Parathyroid adenoma (tissue), 2 donors: ENCODE results near the gene NTN1.

Experiments used
- H2AFZ ChIP-seq: fragments of 300-600 bp; sonication (generic); one replicate; pipeline ENCODE4 v1.7.0; 2017; ENCODE audit warnings: antibody characterized with exemption, mild to moderate bottlenecking
- H3K27ac ChIP-seq: fragments of 300-600 bp; sonication (generic); one replicate; pipeline ENCODE4 v1.7.0; 2017
- H3K27me3 ChIP-seq: fragments of 300-600 bp; sonication (generic); one replicate; pipeline ENCODE4 v1.7.0; 2017; ENCODE audit warnings: low read length; ENCODE audit not compliant: control insufficient read depth, insufficient read depth
- H3K36me3 ChIP-seq: fragments of 300-600 bp; sonication (generic); one replicate; pipeline ENCODE4 v1.7.0; 2017; ENCODE audit warnings: low read length; ENCODE audit not compliant: control insufficient read depth, insufficient read depth
- H3K4me1 ChIP-seq: fragments of 300-600 bp; sonication (generic); one replicate; pipeline ENCODE4 v1.7.0; 2017; ENCODE audit warnings: control low read depth
- H3K4me2 ChIP-seq: fragments of 300-600 bp; sonication (generic); one replicate; pipeline ENCODE4 v1.7.0; 2017; ENCODE audit warnings: low read length
- H3K4me3 ChIP-seq: fragments of 300-600 bp; sonication (generic); one replicate; pipeline ENCODE4 v1.7.0; 2017; ENCODE audit warnings: low read depth, low read length
- H3K79me2 ChIP-seq: fragments of 300-600 bp; sonication (generic); one replicate; pipeline ENCODE4 v1.7.0; 2017; ENCODE audit warnings: control low read depth
- H3K9ac ChIP-seq: fragments of 300-600 bp; sonication (generic); one replicate; pipeline ENCODE4 v1.7.0; 2017; ENCODE audit warnings: mild to moderate bottlenecking
- H3K9me3 ChIP-seq: fragments of 300-600 bp; sonication (generic); one replicate; pipeline ENCODE4 v1.7.0; 2017; ENCODE audit warnings: low read length; ENCODE audit not compliant: control insufficient read depth
- CTCF ChIP-seq: fragments of 300-600 bp; sonication (generic); IDR thresholded peaks from one replicate; pipeline ENCODE4 v1.7.0; 2017; ENCODE audit warnings: antibody characterized with exemption, mild to moderate bottlenecking
- donor health status: primary hyperparathyroidism.

The NTN1 gene

GRCh38 chr17:9166788-9167187 is 145.5 kb downstream of the NTN1 start:
- H2AFZ ChIP-seq: no peak overlapping the region
- no peaks in the 10 kb centered on the region for H3K9me3 ChIP-seq
- no peaks in the 10 kb centered on the region for H3K27me3 ChIP-seq
- H3K36me3 ChIP-seq: no peaks in the 10 kb centered on the region
- no peak overlapping the region for H3K4me3 ChIP-seq
- no peak overlapping the region for H3K27ac ChIP-seq
- H3K4me2 ChIP-seq: no peak overlapping the region
- H3K79me2 ChIP-seq: no peaks in the 10 kb centered on the region
- H3K9ac ChIP-seq: no peak overlapping the region
- TF ChIP-seq CTCF: no peak
- H3K4me1 ChIP-seq: no peaks in the 10 kb centered on the region

DNA sequence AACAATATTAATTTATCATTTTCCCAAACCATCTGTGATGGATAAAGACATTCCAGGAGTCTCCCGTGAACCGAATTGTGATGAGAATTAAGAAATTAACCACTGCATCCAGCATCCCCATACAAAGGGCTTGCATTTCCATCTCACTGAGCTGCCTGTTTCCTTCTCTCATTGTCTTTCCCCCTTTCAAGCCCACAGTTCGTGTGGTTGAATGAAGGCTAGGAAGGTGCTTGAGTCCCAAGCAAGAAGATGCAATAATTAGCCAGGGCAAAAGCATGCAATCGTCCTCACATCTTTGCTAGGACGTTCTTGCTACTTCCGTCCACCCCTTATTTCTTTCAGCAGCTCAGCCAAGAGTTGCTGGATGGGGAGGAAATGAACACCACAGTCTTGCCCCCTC is 146.1 kb downstream of the NTN1 start:
- Histone ChIP-seq H3K27me3 (no peaks in the 10 kb centered on the region), H3K4me1 (no peaks in the 10 kb centered on the region), H3K79me2 (no peaks in the 10 kb centered on the region), H3K9me3 (no peaks in the 10 kb centered on the region), H3K4me3 (no peak overlapping the region), H3K36me3 (no peaks in the 10 kb centered on the region), H3K9ac (no peak overlapping the region), H3K4me2 (no peak overlapping the region), H2AFZ (no peak overlapping the region), H3K27ac (no peak overlapping the region)
- no peak for TF ChIP-seq CTCF

DNA sequence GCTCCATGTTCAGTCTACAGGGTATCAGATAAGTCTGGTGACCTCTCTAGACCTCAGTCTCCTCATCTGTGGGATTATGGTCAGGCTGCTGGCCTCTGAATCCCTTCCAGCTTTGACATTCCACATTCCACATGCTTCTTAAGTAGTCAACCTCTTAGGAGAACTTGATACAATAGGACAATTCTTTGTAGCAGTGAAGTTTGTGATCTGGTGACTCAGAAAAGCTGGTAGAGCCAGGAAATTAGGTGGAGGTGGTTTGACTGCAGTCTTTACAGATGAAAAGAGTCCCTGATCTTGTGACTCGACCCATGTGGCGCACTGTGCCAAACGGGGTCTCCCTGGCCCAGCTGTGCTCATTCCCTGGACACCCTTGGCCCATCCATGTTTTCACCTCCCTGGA is 147.8 kb downstream of the NTN1 start:
- H3K4me1 ChIP-seq: no peaks in the 10 kb centered on the region
- H3K27ac ChIP-seq: no peak overlapping the region
- no peak overlapping the region for H3K4me2 ChIP-seq
- no peaks in the 10 kb centered on the region for H3K9me3 ChIP-seq
- H3K9ac ChIP-seq: no peak overlapping the region
- TF ChIP-seq CTCF: no peak
- H3K4me3 ChIP-seq: no peak overlapping the region
- H3K79me2 ChIP-seq: no peaks in the 10 kb centered on the region
- no peaks in the 10 kb centered on the region for H3K27me3 ChIP-seq
- no peak overlapping the region for H2AFZ ChIP-seq
- no peaks in the 10 kb centered on the region for H3K36me3 ChIP-seq

DNA sequence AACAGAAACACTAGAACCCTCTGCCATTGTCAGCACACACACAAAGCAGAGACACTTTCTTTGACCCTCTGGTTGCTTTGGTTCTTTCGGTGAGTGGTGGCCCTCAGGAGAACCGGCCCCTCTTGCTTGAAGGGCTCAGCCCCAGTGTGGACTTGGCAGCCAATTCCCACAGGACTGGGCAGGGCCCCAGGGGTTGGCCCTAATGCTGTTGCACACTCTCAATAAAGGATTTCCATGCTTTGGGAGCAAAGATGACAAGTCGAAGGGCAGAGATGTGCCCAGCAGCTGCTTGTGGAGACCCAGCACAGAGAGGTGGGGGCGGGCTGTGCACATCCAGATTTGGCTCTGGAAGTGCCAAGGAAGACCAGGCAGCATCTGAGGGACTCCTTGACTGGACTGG is 149.0 kb downstream of the NTN1 start:
- Histone ChIP-seq H3K79me2 (no peaks in the 10 kb centered on the region), H3K27me3 (no peaks in the 10 kb centered on the region), H3K4me2 (no peak overlapping the region), H3K27ac (no peak overlapping the region), H3K4me1 (no peaks in the 10 kb centered on the region), H3K4me3 (no peak overlapping the region), H3K9me3 (no peaks in the 10 kb centered on the region), H3K36me3 (no peaks in the 10 kb centered on the region), H3K9ac (no peak overlapping the region), H2AFZ (no peak overlapping the region)
- no peak for TF ChIP-seq CTCF

DNA sequence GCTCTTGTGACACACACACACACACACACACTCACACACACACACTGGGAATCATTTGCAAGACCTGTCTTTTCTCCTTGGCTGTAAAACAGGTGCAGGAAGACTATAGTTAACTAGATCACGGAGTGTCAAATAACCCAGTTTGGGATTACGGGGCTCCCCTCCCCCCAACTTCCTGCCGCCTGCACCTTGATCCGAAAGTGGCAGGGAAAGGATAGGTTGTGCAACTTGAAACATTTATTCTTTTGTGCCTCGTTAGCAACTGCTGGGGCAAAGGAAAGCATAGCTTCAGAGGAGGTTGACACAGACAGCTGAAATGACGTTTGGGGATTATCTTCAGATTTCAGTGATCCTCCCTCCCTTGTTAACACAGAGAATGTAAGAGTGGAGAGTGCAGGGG is 149.5 kb downstream of the NTN1 start:
- Histone ChIP-seq H3K79me2 (no peaks in the 10 kb centered on the region), H3K4me3 (no peak overlapping the region), H3K27ac (no peak overlapping the region), H3K9ac (no peak overlapping the region), H3K4me2 (no peak overlapping the region), H3K4me1 (no peaks in the 10 kb centered on the region), H3K9me3 (no peaks in the 10 kb centered on the region), H3K36me3 (no peaks in the 10 kb centered on the region), H2AFZ (no peak overlapping the region), H3K27me3 (no peaks in the 10 kb centered on the region)
- TF ChIP-seq CTCF: no peak
